Right hindlimb (tissue), 1 donor: Measurements from ENCODE around the gene VKORC1L1.
"Not testable (repeated sequence)": the region's sequence is repeated elsewhere in the genome, so short reads cannot be mapped to it uniquely, and the experiment has no call there.

Experiments
- DNase-seq: peaks from one replicate; pipeline ENCODE4 v3.0.0-alpha.2; 2018

VKORC1L1 gene

GRCh38 chr7:65979583-65980477 lies 107.0 kb downstream of the VKORC1L1 start:
- no peak for DNase-seq

- peak; percentile 57 for DNase-seq
Measured at GRCh38 chr7:65980478-65981250, 107.8 kb downstream of the VKORC1L1 start.

GRCh38 chr7:65981965-65982792 lies 109.3 kb downstream of the VKORC1L1 start, which contains the start of gene GUSB:
GUSB (minus strand) TSS chr7:65982213; CDS start chr7:65982183, 30 bp downstream.
- peak; percentile 95 for DNase-seq

GRCh38 chr7:65983965-65984658 lies 111.2 kb downstream of the VKORC1L1 start:
- no peak for DNase-seq

- DNase-seq: no peak
Measured at GRCh38 chr7:65988084-65988483, 115.2 kb downstream of the VKORC1L1 start.

- DNase-seq: not testable (repeated sequence)
Measured at GRCh38 chr7:65988503-65988902, 115.6 kb downstream of the VKORC1L1 start.

- no peak for DNase-seq
Measured at GRCh38 chr7:65989694-65990080, 116.8 kb downstream of the VKORC1L1 start.

- not testable (repeated sequence) for DNase-seq
Measured at GRCh38 chr7:65991829-65992228, 119.0 kb downstream of the VKORC1L1 start.

GRCh38 chr7:65992526-65992925 lies 119.7 kb downstream of the VKORC1L1 start:
- no peak for DNase-seq

GRCh38 chr7:65994984-65995383 lies 122.1 kb downstream of the VKORC1L1 start:
- not testable (repeated sequence) for DNase-seq

GRCh38 chr7:66000823-66001417 lies 128.0 kb downstream of the VKORC1L1 start:
- DNase-seq: not testable (repeated sequence)

- DNase-seq: not testable (repeated sequence)
Measured at GRCh38 chr7:66005115-66005671, 132.3 kb downstream of the VKORC1L1 start.

GRCh38 chr7:66007232-66007631 lies 134.4 kb downstream of the VKORC1L1 start:
- no peak for DNase-seq
